ENCODE measurements around the gene HOXC11.
A peak's percentile ranks its signal among the peaks of the same experiment; 100 is the strongest.

HOXC11 gene

DNA sequence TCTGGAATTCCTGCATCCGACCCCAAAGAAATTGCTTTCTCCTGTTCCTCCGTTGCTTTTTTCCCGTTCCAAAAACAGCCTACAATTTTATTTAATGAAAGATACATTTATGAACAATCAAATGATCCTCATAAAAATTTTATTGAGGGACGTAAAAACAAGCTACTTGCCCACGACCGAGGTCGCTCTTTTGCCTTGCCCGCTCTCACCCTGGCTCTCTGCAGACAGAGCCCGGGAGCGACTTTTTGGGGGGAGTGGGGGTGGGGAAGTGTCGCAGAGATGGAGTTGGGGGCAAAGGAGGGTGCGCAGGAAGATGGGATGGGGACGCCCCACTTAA lies 25.9 kb downstream of the HOXC11 start:
- DNase-seq = no peak

DNA sequence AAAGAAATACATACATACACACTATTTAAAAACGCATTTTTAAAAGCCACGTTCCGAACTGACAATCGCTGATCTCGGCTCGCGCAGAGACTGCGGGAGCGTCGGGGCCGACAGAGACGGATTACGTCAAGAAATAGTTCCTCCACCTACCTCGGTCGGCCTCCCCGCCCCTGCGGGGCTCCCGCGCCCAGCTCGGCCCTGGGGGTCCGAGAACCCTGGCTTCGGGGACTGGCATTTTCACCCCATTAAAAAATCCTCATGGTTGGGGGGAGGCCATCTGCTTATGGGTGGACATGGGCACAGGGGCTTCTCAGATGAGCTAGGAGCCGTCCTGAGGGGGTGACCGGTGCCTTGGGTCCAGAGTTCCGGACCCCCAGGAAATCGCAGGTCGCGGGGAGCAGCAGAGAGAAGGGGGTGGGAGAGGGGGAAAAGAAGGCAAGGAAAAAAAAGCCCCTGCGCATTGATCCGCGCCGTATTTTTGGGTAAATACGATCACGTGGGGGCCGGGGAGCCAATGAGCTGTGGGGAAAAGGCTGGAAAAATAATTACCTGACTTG lies 26.7 kb downstream of the HOXC11 start:
- DNase-seq = no peak

GRCh38 chr12:54000116-54001114 lies 27.5 kb downstream of the HOXC11 start, which contains the start of gene HOXC9:
Gene HOXC9 (plus strand): TSS chr12:54000161. CDS start chr12:54000189, 28 bp downstream.
- no peak for DNase-seq

- DNase-seq = no peak
Observed at GRCh38 chr12:54001283-54002187, 28.6 kb downstream of the HOXC11 start.

DNA sequence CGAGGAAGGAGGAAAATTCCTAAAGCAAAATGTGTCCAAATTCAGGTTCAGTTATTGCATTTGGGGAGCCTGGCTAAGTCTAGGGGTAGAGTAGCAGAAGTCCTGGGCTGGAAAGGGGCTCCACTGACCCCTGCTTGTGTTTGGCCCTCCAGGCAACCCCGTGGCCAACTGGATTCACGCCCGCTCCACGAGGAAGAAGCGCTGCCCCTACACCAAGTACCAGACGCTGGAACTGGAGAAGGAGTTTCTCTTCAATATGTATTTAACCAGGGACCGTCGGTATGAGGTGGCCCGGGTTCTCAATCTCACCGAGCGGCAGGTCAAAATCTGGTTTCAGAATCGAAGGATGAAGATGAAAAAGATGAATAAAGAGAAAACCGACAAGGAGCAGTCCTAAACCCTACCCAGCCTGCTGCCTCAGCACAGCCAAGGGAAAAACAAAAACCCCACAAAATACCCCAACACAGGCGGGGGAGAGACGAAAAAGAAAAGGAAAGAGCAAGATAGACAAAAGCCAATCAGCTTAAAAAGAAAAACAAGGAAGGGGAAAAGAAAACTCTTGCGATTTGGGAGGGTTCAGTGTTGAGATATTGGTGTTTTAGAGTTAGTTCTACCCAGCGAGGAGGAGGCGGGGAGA lies 29.5 kb downstream of the HOXC11 start:
- no peak for DNase-seq

- no peak for DNase-seq
Observed at GRCh38 chr12:54002915-54003389, 30.0 kb downstream of the HOXC11 start.

DNA sequence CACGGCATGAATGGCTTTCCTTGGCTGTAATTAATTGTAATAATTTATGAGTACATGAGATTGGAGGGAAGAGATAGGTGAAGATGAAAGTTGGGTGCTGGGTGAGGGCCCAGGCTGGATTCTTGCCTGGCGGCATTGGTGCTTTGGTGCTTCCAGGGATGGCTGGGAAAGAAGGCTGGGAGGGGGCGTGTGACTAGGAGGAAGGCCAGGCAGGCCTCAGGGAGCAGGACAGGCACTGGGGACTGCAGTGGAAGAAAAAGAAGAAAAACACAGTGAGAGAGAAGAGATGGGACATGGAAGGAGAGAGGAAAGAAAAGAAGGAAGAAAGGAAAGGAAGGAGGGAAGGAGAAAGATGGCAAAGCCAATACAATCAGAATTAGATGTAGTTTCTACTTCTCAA lies 30.7 kb downstream of the HOXC11 start:
- no peak for DNase-seq

GRCh38 chr12:54004063-54004840 lies 31.3 kb downstream of the HOXC11 start:
- DNase-seq = no peak

GRCh38 chr12:54004841-54005530 lies 32.1 kb downstream of the HOXC11 start:
- DNase-seq = no peak

DNA sequence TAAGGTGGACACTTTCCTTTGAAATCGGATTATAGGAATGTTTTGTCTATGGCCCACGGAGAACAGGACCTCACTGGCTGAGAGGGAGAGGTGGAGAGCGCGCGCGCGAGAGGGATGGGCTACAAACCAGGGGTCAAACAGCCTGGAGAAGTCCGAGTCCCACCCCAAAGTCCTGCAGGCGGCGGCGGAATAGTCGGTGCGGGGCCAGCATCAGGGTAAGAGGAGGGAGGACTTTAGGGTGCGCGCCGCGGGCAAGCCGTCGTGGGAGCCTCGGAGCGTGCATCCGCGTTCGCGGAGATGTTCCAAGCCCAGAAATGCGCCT lies 32.6 kb downstream of the HOXC11 start:
- DNase-seq = no peak

DNA sequence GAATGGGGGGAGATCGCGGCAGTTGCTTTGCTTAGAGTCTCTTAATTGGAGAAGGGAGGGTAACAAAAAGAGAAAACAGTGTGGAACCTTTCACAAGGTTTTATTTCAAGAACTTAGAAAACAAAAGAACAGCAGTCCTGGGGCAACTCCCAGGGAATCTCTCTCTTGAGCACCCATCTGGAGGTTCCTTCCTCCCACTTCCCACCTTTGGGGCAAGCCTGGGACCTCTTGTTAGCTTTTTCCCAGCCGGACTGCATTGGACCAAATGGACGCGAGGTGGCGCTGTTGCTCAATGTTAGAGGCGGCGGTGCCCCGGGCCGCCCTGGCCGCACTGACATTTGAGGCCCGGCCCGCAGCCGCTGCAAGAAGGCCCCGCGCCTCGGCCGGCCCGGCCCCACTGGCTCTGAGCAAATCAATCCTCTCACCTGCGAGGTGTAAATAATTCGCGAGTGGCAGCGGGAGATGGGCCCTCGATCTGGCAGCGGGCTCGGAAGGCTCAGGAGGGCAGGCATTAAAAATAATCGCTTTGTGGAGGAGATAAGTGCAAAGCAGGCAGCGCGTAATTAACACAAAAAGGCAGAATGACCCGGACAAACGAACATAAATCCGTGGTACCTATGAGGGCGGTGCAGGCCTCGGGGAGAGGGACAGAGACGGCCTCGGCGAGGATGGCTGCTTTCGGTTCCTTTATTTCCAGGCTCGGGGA lies 33.1 kb downstream of the HOXC11 start:
- DNase-seq = peak; percentile 84

DNA sequence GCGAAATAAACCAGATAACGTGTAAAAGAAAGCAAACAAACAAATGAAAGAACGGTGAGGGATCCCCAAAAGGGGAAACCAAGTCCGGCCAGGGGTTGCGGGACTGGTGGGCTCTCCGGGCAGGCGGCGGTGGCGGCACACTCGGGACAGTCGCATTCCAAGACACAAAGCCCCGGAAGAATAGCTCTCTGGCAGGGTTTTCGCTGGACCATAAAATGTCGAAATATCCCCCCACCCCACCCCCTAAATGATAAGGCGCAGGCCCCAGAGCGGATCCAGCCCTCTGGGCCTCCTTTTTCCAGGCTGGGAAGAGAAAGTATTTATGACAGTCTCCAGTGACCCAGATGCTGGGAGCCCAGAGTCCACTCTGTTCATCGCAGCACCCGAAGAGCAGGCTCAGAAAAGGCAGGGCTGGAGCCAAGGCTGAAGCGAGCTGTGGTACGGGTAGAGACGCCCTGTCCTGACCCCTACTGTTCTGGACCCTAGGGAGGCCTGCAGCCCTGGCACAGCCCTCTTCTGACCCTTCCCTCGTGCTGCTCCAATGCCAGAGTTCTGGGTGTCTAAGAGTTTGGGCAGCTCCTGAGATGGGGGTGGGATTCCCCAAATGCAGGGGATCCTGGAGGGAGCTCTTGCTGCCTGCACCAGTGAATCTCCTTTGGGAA lies 33.8 kb downstream of the HOXC11 start:
- no peak for DNase-seq

- DNase-seq = no peak
Observed at GRCh38 chr12:54007538-54008259, 34.8 kb downstream of the HOXC11 start.

- DNase-seq = no peak
Observed at GRCh38 chr12:54008260-54008552, 35.3 kb downstream of the HOXC11 start.

DNA sequence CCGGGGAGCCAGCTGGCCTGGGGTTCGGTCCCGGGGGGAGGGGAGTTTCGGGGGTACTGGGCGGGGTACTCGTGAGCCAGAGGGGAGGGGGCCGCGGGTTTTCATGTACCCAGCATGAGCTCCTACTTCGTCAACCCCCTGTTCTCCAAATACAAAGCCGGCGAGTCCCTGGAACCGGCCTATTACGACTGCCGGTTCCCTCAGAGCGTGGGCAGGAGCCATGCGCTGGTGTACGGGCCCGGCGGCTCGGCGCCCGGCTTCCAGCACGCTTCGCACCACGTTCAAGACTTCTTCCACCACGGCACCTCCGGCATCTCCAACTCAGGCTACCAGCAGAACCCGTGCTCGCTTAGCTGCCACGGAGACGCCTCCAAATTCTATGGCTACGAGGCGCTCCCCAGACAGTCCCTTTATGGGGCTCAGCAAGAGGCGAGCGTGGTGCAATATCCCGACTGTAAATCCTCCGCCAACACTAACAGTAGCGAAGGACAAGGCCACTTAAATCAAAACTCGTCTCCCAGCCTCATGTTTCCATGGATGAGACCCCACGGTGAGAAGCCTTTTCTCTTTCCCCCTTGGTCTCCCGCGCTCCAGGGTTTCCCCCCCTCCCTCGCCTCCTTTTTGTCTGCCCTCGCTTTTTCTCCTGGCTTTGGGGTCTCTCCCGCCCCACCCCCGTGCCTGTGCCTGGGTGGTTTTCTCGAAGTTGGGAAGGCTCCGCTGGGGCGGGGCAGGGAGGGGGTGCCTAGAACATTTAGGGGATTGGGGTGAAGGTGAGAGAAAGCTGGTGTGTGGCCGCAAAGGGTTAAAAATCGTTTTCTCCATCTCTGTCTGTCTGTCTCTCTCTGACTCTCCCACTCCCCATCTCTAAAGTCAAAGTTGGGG lies 36.5 kb downstream of the HOXC11 start:
- no peak for DNase-seq

DNA sequence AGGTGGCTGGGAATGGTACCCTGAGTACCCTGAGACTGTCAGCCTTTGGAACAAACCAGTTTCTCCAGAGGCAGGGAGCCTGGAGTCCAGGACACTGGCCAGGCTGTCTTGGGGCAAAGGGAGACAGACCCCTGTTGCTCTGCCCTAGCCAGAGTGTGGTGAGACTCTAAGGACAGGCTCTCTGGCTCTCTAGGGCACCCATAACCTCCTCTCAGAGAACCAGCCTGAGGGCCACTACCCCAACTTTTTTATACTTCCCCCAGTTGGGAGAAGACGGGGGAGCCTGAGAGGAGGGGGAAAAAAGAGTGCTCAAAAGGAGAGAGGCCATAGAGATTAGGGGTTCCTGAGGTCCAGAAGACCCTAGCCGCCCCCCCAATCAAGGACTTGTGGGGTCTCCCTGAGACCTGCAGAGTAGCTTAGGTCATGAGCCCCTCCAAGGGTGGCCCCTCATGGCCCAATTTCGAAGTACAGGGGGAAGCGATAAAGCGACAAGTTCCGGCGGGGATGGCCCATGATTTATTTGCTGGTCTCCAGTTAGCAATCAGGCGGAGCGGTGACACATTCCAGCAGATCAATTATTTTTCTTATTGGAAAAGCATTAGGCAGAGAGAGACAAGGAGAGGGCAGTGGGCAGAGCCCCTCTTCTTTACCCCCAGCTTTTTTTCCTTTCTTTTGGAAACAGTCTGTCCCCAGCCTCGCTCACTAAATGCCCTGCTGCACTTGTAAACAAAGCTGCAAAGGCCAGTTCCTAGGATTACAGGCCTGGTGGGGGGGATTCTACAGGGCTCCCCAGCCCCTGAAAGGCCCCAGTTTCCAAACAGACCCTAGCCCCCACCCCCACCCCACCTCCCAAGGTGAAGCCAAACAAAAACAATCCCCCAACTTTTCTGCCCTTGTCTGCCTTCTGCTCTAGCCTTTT lies 37.4 kb downstream of the HOXC11 start:
- DNase-seq = no peak

DNA sequence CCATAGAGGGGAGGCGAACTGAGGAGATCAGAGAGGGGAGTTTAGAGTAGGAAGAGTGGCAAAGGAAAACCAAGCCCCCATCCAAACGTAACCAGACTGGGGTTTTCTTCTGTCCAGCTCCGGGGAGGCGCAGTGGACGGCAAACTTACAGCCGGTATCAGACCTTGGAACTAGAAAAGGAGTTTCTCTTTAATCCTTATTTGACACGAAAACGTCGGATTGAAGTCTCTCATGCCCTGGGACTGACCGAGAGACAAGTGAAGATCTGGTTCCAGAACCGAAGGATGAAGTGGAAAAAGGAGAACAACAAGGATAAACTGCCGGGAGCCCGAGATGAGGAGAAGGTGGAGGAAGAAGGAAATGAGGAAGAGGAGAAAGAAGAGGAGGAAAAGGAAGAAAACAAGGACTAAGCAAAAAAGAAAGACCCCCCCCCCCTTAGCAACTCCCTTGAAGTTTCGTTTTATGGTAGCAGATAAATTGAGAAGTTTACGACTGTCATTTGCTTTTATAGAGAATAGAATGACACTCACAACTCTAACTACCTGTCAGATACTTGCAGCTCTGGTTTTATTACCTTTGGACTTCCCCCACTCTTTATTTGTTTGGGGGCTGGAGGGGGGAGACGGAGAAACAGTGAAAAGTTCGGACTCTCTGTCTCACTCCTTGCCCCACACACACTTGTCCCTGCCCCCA lies 38.2 kb downstream of the HOXC11 start:
- DNase-seq = no peak
